ENCODE measurements around the gene ZNF197. TPM values are rescaled to one million over a fixed set of nuclear protein-coding genes. Genes with fewer than 3 reads are reported as not detected.

ZNF197 gene
- total RNA-seq, 1 experiment from 2014 or later: 17.5 TPM

DNA sequence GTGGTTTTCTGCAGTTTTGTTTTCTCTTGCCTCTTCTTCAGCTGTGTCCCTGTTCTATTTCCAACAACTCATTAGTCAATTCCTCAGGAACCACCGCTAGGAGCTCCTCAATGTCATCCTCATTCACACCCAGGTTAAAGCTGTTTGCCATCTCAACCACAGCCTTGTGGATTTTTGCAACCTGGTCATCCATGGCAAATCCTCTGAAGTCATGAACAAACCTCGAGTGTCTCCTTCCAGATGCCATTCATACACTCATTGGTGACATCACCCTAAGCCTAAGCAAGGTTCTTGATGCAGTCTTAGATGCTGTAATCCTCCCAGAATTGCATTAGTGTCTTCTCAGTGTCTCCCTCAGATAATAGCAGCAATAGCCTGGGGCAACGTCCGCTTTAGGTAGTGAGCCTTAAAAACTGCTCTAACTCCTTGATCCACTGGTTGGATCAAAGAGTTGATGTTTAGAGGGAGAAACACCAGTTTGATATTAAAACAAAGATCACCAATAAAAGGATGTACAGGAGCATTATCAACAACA, 56.2 kb downstream of the ZNF197 start:
- H2AFZ ChIP-seq (ENCODE audit: low read length): no peak overlapping the region
- H3K79me1 ChIP-seq (ENCODE audit: insufficient read depth, low read depth, low read length, poor library complexity, severe bottlenecking): no peaks in the 10 kb centered on the region
- H3K27me3 ChIP-seq (ENCODE audit: insufficient read depth, low read length): no peaks in the 10 kb centered on the region
- DNase-seq: no peak
- peaks cover 23 to 43% of the 10 kb centered on the region in 2 experiments for H3K9me3 Mint-ChIP-seq
- no peaks in the 10 kb centered on the region for H3K4me1 ChIP-seq (ENCODE audit: insufficient read depth, low read length)
- H3T11ph ChIP-seq (ENCODE audit: low read length): no peak overlapping the region
- no CpG with 5 or more reads among the region's 4 CpGs for WGBS (ENCODE audit: extremely low coverage, insufficient read length, low lambda C conversion rate)
- peaks cover 8 to 13% of the 10 kb centered on the region in 2 experiments for H3K4me1 Mint-ChIP-seq
- H3K56ac ChIP-seq (ENCODE audit: insufficient read length, low read depth, low read length): no peak overlapping the region
- H3K23ac ChIP-seq (ENCODE audit: insufficient read length, low read depth, low read length): no peak overlapping the region
- no peak overlapping the region for H4K8ac ChIP-seq (replicated peaks; ENCODE audit: insufficient read length, low read depth, low read length)
- H3K79me2 ChIP-seq (ENCODE audit: insufficient read depth, low read length): no peaks in the 10 kb centered on the region
- no peak overlapping the region for H4K91ac ChIP-seq (ENCODE audit: insufficient read length, low read depth, low read length)
- peaks cover 2% of the 10 kb centered on the region for H3K9me3 ChIP-seq (ENCODE audit: control insufficient read depth, low read depth, low read length)
- no peak overlapping the region for H3K18ac ChIP-seq (ENCODE audit: insufficient read length, low read depth, low read length)
- H2AK5ac ChIP-seq (ENCODE audit: insufficient read length, low read length): no peak overlapping the region
- no peaks in the 10 kb centered on the region for H3K23me2 ChIP-seq (ENCODE audit: insufficient read length, low read depth, low read length, poor library complexity, severe bottlenecking)
- no peak overlapping the region for H2BK120ac ChIP-seq (ENCODE audit: low read depth, low read length, poor library complexity, severe bottlenecking)
- no peak overlapping the region for H2BK20ac ChIP-seq (ENCODE audit: low read depth, low read length, poor library complexity, severe bottlenecking)
- TF ChIP-seq, protein P1, sequence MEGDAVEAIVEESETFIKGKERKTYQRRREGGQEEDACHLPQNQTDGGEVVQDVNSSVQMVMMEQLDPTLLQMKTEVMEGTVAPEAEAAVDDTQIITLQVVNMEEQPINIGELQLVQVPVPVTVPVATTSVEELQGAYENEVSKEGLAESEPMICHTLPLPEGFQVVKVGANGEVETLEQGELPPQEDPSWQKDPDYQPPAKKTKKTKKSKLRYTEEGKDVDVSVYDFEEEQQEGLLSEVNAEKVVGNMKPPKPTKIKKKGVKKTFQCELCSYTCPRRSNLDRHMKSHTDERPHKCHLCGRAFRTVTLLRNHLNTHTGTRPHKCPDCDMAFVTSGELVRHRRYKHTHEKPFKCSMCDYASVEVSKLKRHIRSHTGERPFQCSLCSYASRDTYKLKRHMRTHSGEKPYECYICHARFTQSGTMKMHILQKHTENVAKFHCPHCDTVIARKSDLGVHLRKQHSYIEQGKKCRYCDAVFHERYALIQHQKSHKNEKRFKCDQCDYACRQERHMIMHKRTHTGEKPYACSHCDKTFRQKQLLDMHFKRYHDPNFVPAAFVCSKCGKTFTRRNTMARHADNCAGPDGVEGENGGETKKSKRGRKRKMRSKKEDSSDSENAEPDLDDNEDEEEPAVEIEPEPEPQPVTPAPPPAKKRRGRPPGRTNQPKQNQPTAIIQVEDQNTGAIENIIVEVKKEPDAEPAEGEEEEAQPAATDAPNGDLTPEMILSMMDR (conservative IDR thresholded peaks at IDR 0.05): no peak
- peaks cover 11% of the 10 kb centered on the region for H3K27me3 Mint-ChIP-seq (ENCODE audit: low read depth)
- H2BK5ac ChIP-seq (ENCODE audit: insufficient read length, low read length): no peak overlapping the region
- no peaks in the 10 kb centered on the region for H4K20me1 ChIP-seq (ENCODE audit: control insufficient read depth, insufficient read depth, insufficient read length)
- no peak overlapping the region for H3K27ac ChIP-seq (ENCODE audit: insufficient read length, low read depth, low read length)
- H3K27ac Mint-ChIP-seq: no peak overlapping the region
- H2BK12ac ChIP-seq (ENCODE audit: insufficient read length, low read depth, low read length): no peak overlapping the region
- no peak overlapping the region for H3K14ac ChIP-seq (ENCODE audit: insufficient read depth, low read length)
- H3K4me3 Mint-ChIP-seq: no peak overlapping the region
- H3K36me3 Mint-ChIP-seq (ENCODE audit: insufficient read depth in 1 of 3, low read depth in 3 of 3): peaks cover 21 to 39% (median 27%) of the 10 kb centered on the region in 3 experiments
- no peak overlapping the region for H2BK15ac ChIP-seq (ENCODE audit: low read depth, low read length)
- H3K9ac ChIP-seq (ENCODE audit: extremely low read depth, insufficient read length, low read length): no peak overlapping the region
- H3K4ac ChIP-seq (ENCODE audit: low read depth, low read length): no peak overlapping the region
- no peak overlapping the region for H3K4me2 ChIP-seq (ENCODE audit: insufficient read depth, insufficient read length, low read length)
- H4K5ac ChIP-seq (ENCODE audit: insufficient read length, low read depth, low read length): no peak overlapping the region

Data from H9 (cell line).